Panc1 (cell line): Measurements from ENCODE around the gene OR10S1. TPM values are rescaled to one million over a fixed set of nuclear protein-coding genes. Genes with fewer than 3 reads are reported as not detected.

Experiments used
- ATAC-seq: fragments of 200-7000 bp; cut with Tn5 transposase; 2 replicates; pipeline ENCODE4 v1.9.1; 2020; ENCODE audit warnings: mild to moderate bottlenecking, moderate library complexity
- BruUV-seq: library from RNA; stranded (reverse); fragments of 400-500 nt; replicated peaks from 2 replicates; lab custom pipeline; 2021; lab: Mats Ljungman, UMichigan
- CTCF ChIA-PET: fragments of 300-600 bp; sonication (Branson Sonifier 250); formaldehyde crosslinking; loops from one replicate; lab custom pipeline; 2022; ENCODE audit warnings: antibody characterized with exemption; lab: Charles Lee
- POLR2A ChIA-PET: fragments of 300-600 bp; sonication (Branson Sonifier 250); formaldehyde crosslinking; loops from one replicate; lab custom pipeline; 2022; ENCODE audit warnings: antibody characterized with exemption; lab: Charles Lee
- DNase-seq: peaks from one replicate; pipeline ENCODE4 v3.0.0-alpha.2; 2010; ENCODE audit warnings: low read depth, low spot score
- H3K27ac ChIP-seq: 2 replicates; pipeline ENCODE4 v1.5.1; 2011; ENCODE audit warnings: mild to moderate bottlenecking, low read length, inconsistent platforms
- H3K27me3 ChIP-seq: fragments of 200-500 bp; sonication (Bioruptor generic); 2 replicates; pipeline ENCODE4 v1.6.0; 2014; ENCODE audit warnings: low read length, inconsistent platforms; ENCODE audit not compliant: control insufficient read depth, insufficient read depth
- H3K36me3 ChIP-seq: fragments of 200-500 bp; sonication (Bioruptor generic); 2 replicates; pipeline ENCODE4 v1.5.1; 2014; ENCODE audit warnings: inconsistent platforms, mild to moderate bottlenecking, low read length, moderate library complexity; ENCODE audit not compliant: control insufficient read depth, insufficient read depth
- H3K4me1 ChIP-seq: 2 replicates; pipeline ENCODE4 v1.5.1; 2011; ENCODE audit warnings: inconsistent platforms, mild to moderate bottlenecking, low read length, moderate library complexity; ENCODE audit not compliant: control insufficient read depth, insufficient read depth
- H3K4me3 ChIP-seq, 2 experiments: 2 replicates each; pipeline ENCODE4 v1.5.1; 2011 to 2012; ENCODE audit warnings: low read depth in 2 of 2, low read length in 2 of 2, mild to moderate bottlenecking in 2 of 2, inconsistent platforms in 1 of 2, moderate library complexity in 1 of 2
- H3K9me3 ChIP-seq: fragments of 200-500 bp; sonication (Bioruptor generic); 2 replicates; pipeline ENCODE4 v1.5.1; 2014; ENCODE audit warnings: low read depth, mild to moderate bottlenecking, inconsistent platforms, low read length, moderate library complexity; ENCODE audit not compliant: control insufficient read depth, insufficient read depth
- CTCF ChIP-seq: fragments of 450-650 bp; IDR thresholded peaks from 2 replicates; pipeline ENCODE4 v1.5.1; 2017; ENCODE audit warnings: mild to moderate bottlenecking
- POLR2AphosphoS5 ChIP-seq: IDR thresholded peaks from 2 replicates; pipeline ENCODE4 v1.6.1; 2012; ENCODE audit warnings: mild to moderate bottlenecking, low read depth, low read length, moderate library complexity
- REST ChIP-seq, 2 experiments: IDR thresholded peaks; 2 replicates each; pipeline ENCODE4 v1.6.1; 2011 to 2012; ENCODE audit warnings: low read depth in 2 of 2, control low read depth in 1 of 2, low read length in 1 of 2, mild to moderate bottlenecking in 1 of 2, moderate library complexity in 1 of 2; ENCODE audit not compliant: insufficient read depth in 1 of 2
- SIN3A ChIP-seq: IDR thresholded peaks from 2 replicates; pipeline ENCODE4 v1.6.1; 2012; ENCODE audit warnings: low read depth, mild to moderate bottlenecking, low read length, moderate library complexity, borderline replicate concordance; ENCODE audit not compliant: insufficient read depth
- TCF7L2 ChIP-seq: IDR thresholded peaks from 2 replicates; pipeline ENCODE4 v1.6.1; 2011; ENCODE audit warnings: mild to moderate bottlenecking, low read depth, low read length, inconsistent platforms
- in situ Hi-C: cut with HindIII; loops from 2 replicates; pipeline ENCODE4 v1.10.0; 2016; ENCODE audit warnings: low sequenced_read_pairs, low pct_unique_long_range_greater_than_20kb
- intact Hi-C: fragments of 100-400 bp; cut with micrococcal nuclease; formaldehyde crosslinking; loops from one replicate; pipeline ENCODE4 v1.10.0; 2022; ENCODE audit not compliant: unreplicated experiment
- total RNA-seq: library from RNA; stranded (reverse); gene quantifications from one replicate; pipeline ENCODE4 v1.2.1, GENCODE V29; 2021; ENCODE audit not compliant: unreplicated experiment

Gene OR10S1
- total RNA-seq, 1 experiment from 2014 or later, result not detected

GRCh38 chr11:123943738-123944137 lies 33.8 kb downstream of the OR10S1 start, which contains the start of gene OR6T1:
Gene OR6T1, minus strand, starts transcription at chr11:123943838. Its CDS starts 0 bp downstream, at chr11:123943838.
- CTCF ChIA-PET, result no interaction called here
- intact Hi-C loops, result no loop called here

GRCh38 chr11:123942413-123942812 lies 35.2 kb downstream of the OR10S1 start:
- H3K27ac ChIP-seq, result no peak overlapping the region
- no TSS peak for BruUV-seq
- ChIA-PET CTCF (no interaction called here), POLR2A (no interaction called here)
- H3K4me1 ChIP-seq, result no peaks in the 10 kb centered on the region
- no peaks in the 10 kb centered on the region for H3K27me3 ChIP-seq
- TF ChIP-seq CTCF, result no peak
- TF ChIP-seq REST (IDR thresholded peaks at IDR 0.05; ENCODE audit: insufficient read depth in 1 of 2, low read depth in 2 of 2, low read length in 1 of 2), result no peak
- no peak for TF ChIP-seq POLR2AphosphoS5
- TF ChIP-seq SIN3A, result no peak
- no peak for TF ChIP-seq TCF7L2
- intact Hi-C loops, result no loop called here
- in situ Hi-C loops, result no loop called here
- no peaks in the 10 kb centered on the region for H3K9me3 ChIP-seq
- ATAC-seq (no peak), DNase-seq (no peak)
- no peak overlapping the region for H3K4me3 ChIP-seq
- H3K36me3 ChIP-seq, result no peaks in the 10 kb centered on the region

More at GRCh38 chr11:123943738-123944137, 33.8 kb downstream of the OR10S1 start, which contains the start of gene OR6T1:
- ATAC-seq, result no peak
- POLR2A ChIA-PET, result no interaction called here
- Histone ChIP-seq H3K4me3 (no peak within 1 kb of the TSS), H3K4me1 (no peaks in the 10 kb centered on the region), H3K9me3 (no peaks in the 10 kb centered on the region), H3K27ac (no peak within 1 kb of the TSS), H3K36me3 (no peaks in the 10 kb centered on the region), H3K27me3 (no peaks in the 10 kb centered on the region)
- DNase-seq, result no peak
- TF ChIP-seq TCF7L2 (no peak), SIN3A (no peak), REST (IDR thresholded peaks at IDR 0.05; ENCODE audit: insufficient read depth in 1 of 2, low read depth in 2 of 2, low read length in 1 of 2) (no peak), POLR2AphosphoS5 (no peak), CTCF (no peak)
- no TSS peak for BruUV-seq
- in situ Hi-C loops, result no loop called here
